Common myeloid progenitor, CD34-positive (primary cell): Measurements from ENCODE around the gene THRB.

Source experiments
- CTCF ChIA-PET: fragments of 350-600 bp; sonication (Branson Sonifier 250); formaldehyde crosslinking; loops from one replicate; lab custom pipeline; 2021; ENCODE audit warnings: antibody characterized with exemption; lab: Charles Lee
- POLR2A ChIA-PET: fragments of 350-600 bp; sonication (Branson Sonifier 250); formaldehyde crosslinking; loops from one replicate; lab custom pipeline; 2021; ENCODE audit warnings: antibody characterized with exemption; lab: Charles Lee
- DNase-seq, 3 donors: peaks; one replicate each; pipeline versions ENCODE4 v3.0.0 to v3.0.0-alpha.2; 2013
- H3K27ac ChIP-seq, 2 experiments: 1 replicate in 1 of 2; 2 replicates in 1 of 2; pipeline ENCODE4 v1.7.0; 2013; ENCODE audit warnings: inconsistent platforms in 2 of 2, low read length in 2 of 2, mild to moderate bottlenecking in 2 of 2, low read depth in 1 of 2, moderate library complexity in 1 of 2; ENCODE audit not compliant: severe bottlenecking in 2 of 2, insufficient read depth in 1 of 2, poor library complexity in 1 of 2
- H3K27me3 ChIP-seq, 5 experiments: replicated peaks in 2 of 5; 1 replicate in 3 of 5; 2 replicates in 2 of 5; pipeline versions ENCODE4 v1.6.1 to v1.7.0; 2013; ENCODE audit warnings: low read length in 4 of 5, mild to moderate bottlenecking in 2 of 5, moderate library complexity in 2 of 5, inconsistent platforms in 1 of 5; ENCODE audit not compliant: insufficient read depth in 5 of 5, control insufficient read depth in 4 of 5
- H3K36me3 ChIP-seq, 4 experiments: 1 replicate in 2 of 4; 2 replicates in 2 of 4; pipeline versions ENCODE4 v1.6.1 to v1.7.0; 2013; ENCODE audit warnings: low read length in 3 of 4, control low read depth in 1 of 4, mild to moderate bottlenecking in 1 of 4; ENCODE audit not compliant: control insufficient read depth in 4 of 4, insufficient read depth in 4 of 4
- H3K4me1 ChIP-seq, 4 experiments: 1 replicate in 3 of 4; 2 replicates in 1 of 4; pipeline versions ENCODE4 v1.6.1 to v1.7.1; 2013; ENCODE audit warnings: low read length in 3 of 4, mild to moderate bottlenecking in 3 of 4, control low read depth in 1 of 4, inconsistent platforms in 1 of 4, moderate library complexity in 1 of 4; ENCODE audit not compliant: control insufficient read depth in 4 of 4, insufficient read depth in 4 of 4; ENCODE audit errors: control extremely low read depth in 1 of 4
- H3K4me3 ChIP-seq, 7 experiments: 1 replicate in 4 of 7; 2 replicates in 3 of 7; pipeline versions ENCODE4 v1.5.1 to v1.7.0; 2013; ENCODE audit warnings: mild to moderate bottlenecking in 7 of 7, low read length in 6 of 7, moderate library complexity in 6 of 7, inconsistent platforms in 2 of 7, low read depth in 2 of 7, control low read depth in 1 of 7; ENCODE audit not compliant: insufficient read depth in 4 of 7, control insufficient read depth in 1 of 7; ENCODE audit errors: extremely low read depth in 1 of 7
- H3K9me3 ChIP-seq, 5 experiments: 1 replicate in 4 of 5; 2 replicates in 1 of 5; pipeline versions ENCODE4 v1.6.1 to v1.7.1; 2013; ENCODE audit warnings: low read length in 4 of 5, mild to moderate bottlenecking in 2 of 5, inconsistent platforms in 1 of 5, low read depth in 1 of 5, moderate library complexity in 1 of 5; ENCODE audit not compliant: control insufficient read depth in 4 of 5, insufficient read depth in 2 of 5; ENCODE audit errors: control extremely low read depth in 1 of 5
- WGBS: methylation state at CpG from one replicate; pipeline ENCODE4 v1.1.5; 2013; ENCODE audit not compliant: insufficient coverage; 5-methylcytosine and 5-hydroxymethylcytosine counted together

THRB gene

GRCh38 chr3:24341668-24342067 is 153.0 kb downstream of the THRB start:
- H3K27ac ChIP-seq = no peak overlapping the region
- H3K27me3 ChIP-seq = no peaks in the 10 kb centered on the region
- no peak overlapping the region for H3K4me3 ChIP-seq
- CTCF ChIA-PET = no interaction called here
- DNase-seq = no peak
- no peaks in the 10 kb centered on the region for H3K9me3 ChIP-seq
- no peaks in the 10 kb centered on the region for H3K36me3 ChIP-seq
- H3K4me1 ChIP-seq = no peaks in the 10 kb centered on the region
- POLR2A ChIA-PET = no interaction called here

DNA sequence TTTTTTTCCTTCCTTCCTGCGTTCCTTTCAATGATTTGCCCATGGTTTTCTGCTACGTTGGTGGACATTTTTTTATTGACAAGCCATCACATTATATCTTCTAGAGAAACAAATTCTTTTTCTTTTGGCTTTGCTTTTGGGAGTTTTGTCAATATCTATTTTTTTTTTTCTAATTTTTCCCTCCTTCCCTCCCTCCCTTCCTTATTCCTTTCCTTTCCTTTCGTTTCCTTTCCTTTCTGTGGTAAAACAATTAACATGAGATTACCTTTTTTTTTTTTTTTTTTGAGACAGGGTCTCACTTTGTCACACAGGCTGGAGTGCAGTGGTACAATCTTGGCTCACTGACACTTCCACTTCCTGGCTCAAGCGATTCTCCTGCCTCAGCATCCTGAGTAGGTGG is 153.7 kb downstream of the THRB start:
- H3K9me3 ChIP-seq = no peaks in the 10 kb centered on the region

DNA sequence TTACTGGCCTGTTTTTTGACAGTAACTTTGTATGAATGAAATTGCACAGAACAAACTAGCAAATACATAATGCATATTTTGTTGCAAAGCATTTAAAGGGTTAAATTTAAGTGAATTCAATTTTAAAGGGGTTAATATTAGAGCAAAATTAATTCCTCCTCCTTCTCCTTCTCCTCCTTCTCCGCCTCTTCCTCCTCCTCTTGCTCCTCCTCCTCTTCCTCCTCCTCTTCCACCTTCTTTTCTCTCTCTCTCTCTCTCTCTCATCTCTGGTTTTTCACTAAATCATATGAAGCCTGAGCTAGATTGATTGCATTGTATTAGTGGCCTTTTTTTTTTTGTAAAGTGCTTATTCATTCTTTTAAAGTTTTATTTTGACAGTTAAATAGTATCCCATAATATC is 154.5 kb downstream of the THRB start:
- no peak overlapping the region for H3K27ac ChIP-seq
- no peaks in the 10 kb centered on the region for H3K36me3 ChIP-seq
- no peaks in the 10 kb centered on the region for H3K9me3 ChIP-seq
- POLR2A ChIA-PET = no interaction called here
- no peak for DNase-seq
- no CpG with 5 or more reads among the region's 1 CpG for WGBS
- no peaks in the 10 kb centered on the region for H3K27me3 ChIP-seq
- CTCF ChIA-PET = no interaction called here
- no peaks in the 10 kb centered on the region for H3K4me1 ChIP-seq
- H3K4me3 ChIP-seq = no peak overlapping the region

More for the DNA sequence above, 153.7 kb downstream of the THRB start:
- no peak for DNase-seq
- Histone ChIP-seq H3K36me3 (no peaks in the 10 kb centered on the region), H3K4me1 (no peaks in the 10 kb centered on the region), H3K4me3 (no peak overlapping the region), H3K27ac (no peak overlapping the region), H3K27me3 (no peaks in the 10 kb centered on the region)
- CTCF ChIA-PET = no interaction called here
- no CpG with 5 or more reads among the region's 4 CpGs for WGBS
- POLR2A ChIA-PET = no interaction called here

- POLR2A ChIA-PET = no interaction called here
These were observed 155.3 kb downstream of the THRB start for GRCh38 chr3:24339266-24339825.

GRCh38 chr3:24338409-24339130 is 156.1 kb downstream of the THRB start:
- Histone ChIP-seq H3K36me3 (peaks cover 0 to 2% (median 0%) of the 10 kb centered on the region in 4 experiments), H3K27me3 (no peaks in the 10 kb centered on the region), H3K4me1 (no peaks in the 10 kb centered on the region), H3K9me3 (no peaks in the 10 kb centered on the region), H3K27ac (no peak overlapping the region), H3K4me3 (no peak overlapping the region)
- no peak for DNase-seq
- ChIA-PET POLR2A (no interaction called here), CTCF (no interaction called here)
- WGBS = 100% methylated on average over 1 of the region's 5 CpGs

More at GRCh38 chr3:24339266-24339825, 155.3 kb downstream of the THRB start:
- no peaks in the 10 kb centered on the region for H3K36me3 ChIP-seq
- DNase-seq = no peak
- H3K4me3 ChIP-seq = no peak overlapping the region
- CTCF ChIA-PET = no interaction called here
- H3K9me3 ChIP-seq = no peaks in the 10 kb centered on the region
- 100% methylated on average over 2 of the region's 5 CpGs for WGBS
- H3K4me1 ChIP-seq = no peaks in the 10 kb centered on the region
- no peak overlapping the region for H3K27ac ChIP-seq
- no peaks in the 10 kb centered on the region for H3K27me3 ChIP-seq

- Histone ChIP-seq H3K36me3 (peaks cover 0 to 3% (median 0%) of the 10 kb centered on the region in 4 experiments), H3K9me3 (no peaks in the 10 kb centered on the region), H3K4me1 (no peaks in the 10 kb centered on the region), H3K27me3 (no peaks in the 10 kb centered on the region), H3K27ac (no peak overlapping the region), H3K4me3 (no peak overlapping the region)
- no peak for DNase-seq
- CTCF ChIA-PET = no interaction called here
- 100% methylated on average over 2 of the region's 3 CpGs for WGBS
- POLR2A ChIA-PET = no interaction called here
These were observed 158.5 kb downstream of the THRB start for GRCh38 chr3:24336101-24336500.

DNA sequence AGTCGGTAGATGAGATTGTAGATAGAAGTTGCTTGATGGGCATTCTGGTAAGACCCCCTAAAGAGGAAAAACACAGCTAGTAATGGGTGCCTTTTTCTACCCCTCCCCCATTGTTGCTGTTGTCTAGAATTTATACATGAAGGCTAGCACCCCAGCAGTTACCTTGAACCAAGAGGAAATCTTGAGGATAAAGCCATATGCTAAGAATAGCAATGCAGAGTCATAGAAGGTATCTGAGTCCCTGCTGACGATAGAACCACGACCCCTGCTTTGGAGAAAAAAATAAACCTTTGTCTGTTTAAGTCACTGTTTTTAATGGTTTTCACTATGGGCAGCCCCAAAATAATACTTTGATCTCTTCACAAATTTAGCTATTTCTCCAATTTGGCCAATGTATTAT is 162.6 kb downstream of the THRB start:
- no peaks in the 10 kb centered on the region for H3K9me3 ChIP-seq
- no peaks in the 10 kb centered on the region for H3K4me1 ChIP-seq
- 80% methylated on average over 1 of the region's 3 CpGs for WGBS
- ChIA-PET CTCF (interaction anchor here (1.3 kb wide), 1 partner anchor 9 kb away, joined by 3 read pairs; no protein-coding TSS in a partner anchor), POLR2A (no interaction called here)
- no peaks in the 10 kb centered on the region for H3K27me3 ChIP-seq
- H3K27ac ChIP-seq = no peak overlapping the region
- no peak overlapping the region for H3K4me3 ChIP-seq
- no peak for DNase-seq
- peaks cover 0 to 3% (median 0%) of the 10 kb centered on the region in 4 experiments for H3K36me3 ChIP-seq
